Sigmoid colon (tissue), 7 donors: Measurements from ENCODE around the gene ZFAND3. TPM values are rescaled to one million over a fixed set of nuclear protein-coding genes. Genes with fewer than 3 reads are reported as not detected.
"Not testable (repeated sequence)": the region's sequence is repeated elsewhere in the genome, so short reads cannot be mapped to it uniquely, and the experiment has no call there.

Experiments used
- DNase-seq: peaks from one replicate; pipeline ENCODE4 v3.0.0-alpha.2; 2019
- H3K27ac ChIP-seq, 4 donors: fragments of 200-600 bp; sonication (generic); one replicate each; pipeline ENCODE4 v1.5.1; 2016 to 2019; ENCODE audit warnings: mild to moderate bottlenecking in 1 of 4
- H3K27me3 ChIP-seq, 3 donors: fragments of 200-600 bp; sonication (generic); one replicate each; pipeline ENCODE4 v1.5.1; 2019; ENCODE audit warnings: mild to moderate bottlenecking in 1 of 3
- H3K36me3 ChIP-seq, 4 donors: fragments of 200-600 bp; sonication (generic); one replicate each; pipeline ENCODE4 v1.5.1; 2016 to 2019
- H3K4me1 ChIP-seq, 4 donors: fragments of 200-600 bp; sonication (generic); one replicate each; pipeline ENCODE4 v1.5.1; 2017 to 2019
- H3K4me3 ChIP-seq, 4 donors: fragments of 200-600 bp; sonication (generic); one replicate each; pipeline ENCODE4 v1.5.1; 2017 to 2019; ENCODE audit warnings: mild to moderate bottlenecking in 2 of 4, moderate library complexity in 1 of 4
- H3K9me3 ChIP-seq, 4 donors: fragments of 200-600 bp in 3 of 4; sonication (generic) in 3 of 4; one replicate each; pipeline versions ENCODE4 v1.5.1 to v1.6.1; 2013 to 2019
- CTCF ChIP-seq, 4 experiments: fragments of 450-650 bp in 3 of 4; fragments of 200-600 bp in 1 of 4; IDR thresholded peaks; one replicate each; pipeline ENCODE4 v1.5.1; 2016 to 2019; ENCODE audit warnings: antibody characterized with exemption in 4 of 4, mild to moderate bottlenecking in 3 of 4, moderate library complexity in 2 of 4
- EP300 ChIP-seq, 4 donors: sonication (generic); formaldehyde crosslinking; IDR thresholded peaks; one replicate each; pipeline ENCODE4 v1.6.1; 2017; ENCODE audit warnings: antibody characterized with exemption in 4 of 4
- POLR2A ChIP-seq, 2 donors: fragments of 450-650 bp; IDR thresholded peaks; one replicate each; pipeline ENCODE4 v1.6.1; 2016; ENCODE audit warnings: antibody characterized with exemption in 2 of 2, mild to moderate bottlenecking in 2 of 2, moderate library complexity in 2 of 2
- POLR2AphosphoS5 ChIP-seq, 4 donors: sonication (generic); formaldehyde crosslinking; IDR thresholded peaks; one replicate each; pipeline ENCODE4 v1.6.1; 2017; ENCODE audit warnings: antibody characterized with exemption in 4 of 4
- WGBS, 2 donors: extraction: QIAGEN DNeasy Blood & Tissue Kit; methylation state at CpG; one replicate each; pipeline ENCODE4 v1.1.7; 2013; 5-methylcytosine and 5-hydroxymethylcytosine counted together
- intact Hi-C: fragments of 100-400 bp; cut with DNase I; formaldehyde crosslinking; loops from one replicate; pipeline ENCODE4 v1.15.1; 2023
- polyA plus RNA-seq, 3 donors: library from polyadenylated mRNA; stranded (reverse); fragments of 200-250 nt; gene quantifications; one replicate each; pipeline ENCODE4 v1.2.3, GENCODE V29; 2013
- total RNA-seq, 4 donors: library from RNA; depleted of rRNA; stranded (reverse); fragments of >200 nt; gene quantifications; one replicate each; pipeline ENCODE4 v1.1.0, GENCODE V29; 2016
- donor health status: healthy with polysubstance abuse.
- donor health status: Bipolar disorder and iron deficiency.
- donor health status: healthy.

Gene ZFAND3
- total and polyA plus RNA-seq, 7 donors = 32.4 to 54.8 (median 39.0) TPM

GRCh38 chr6:37878150-37878710, 58.7 kb downstream of the ZFAND3 start:
- no peak for DNase-seq
- 87 to 89% methylated on average over 7 of the region's 7 CpGs for WGBS, 2 donors
- TF ChIP-seq POLR2A (IDR thresholded peaks at IDR 0.05) (no peak), CTCF (IDR thresholded peaks at IDR 0.05) (no peak), POLR2AphosphoS5 (IDR thresholded peaks at IDR 0.05) (no peak), EP300 (IDR thresholded peaks at IDR 0.05) (no peak)
- Histone ChIP-seq H3K9me3 (no peaks in the 10 kb centered on the region), H3K27ac (peak overlapping the region in 2 of 4 donors; percentile 10 to 24), H3K4me3 (no peak overlapping the region), H3K27me3 (no peaks in the 10 kb centered on the region), H3K36me3 (no peaks in the 10 kb centered on the region), H3K4me1 (peaks cover 0 to 60% (median 47%) of the 10 kb centered on the region in 4 donors)
- intact Hi-C loops = no loop called here

- H3K36me3 ChIP-seq, H3K27me3 ChIP-seq, H3K9me3 ChIP-seq, DNase-seq, H3K4me3 ChIP-seq, H3K27ac ChIP-seq, intact Hi-C loops: not testable (repeated sequence)
- H3K4me1 ChIP-seq = peaks cover 0 to 62% (median 47%) of the 10 kb centered on the region in 4 donors
- WGBS, 2 donors = 82% methylated on average over 3 of the region's 5 CpGs
Observed at GRCh38 chr6:37880602-37881001, 61.1 kb downstream of the ZFAND3 start.

GRCh38 chr6:37882292-37882691, 62.8 kb downstream of the ZFAND3 start:
- TF ChIP-seq EP300 (IDR thresholded peaks at IDR 0.05) (no peak), POLR2A (IDR thresholded peaks at IDR 0.05) (no peak), POLR2AphosphoS5 (IDR thresholded peaks at IDR 0.05) (no peak), CTCF (IDR thresholded peaks at IDR 0.05) (no peak)
- peak overlapping the region in 2 of 4 donors; percentile 16 to 28 for H3K27ac ChIP-seq

GRCh38 chr6:37882724-37883413, 63.3 kb downstream of the ZFAND3 start:
- DNase-seq = no peak
- Histone ChIP-seq H3K4me1 (peaks cover 0 to 51% (median 35%) of the 10 kb centered on the region in 4 donors), H3K36me3 (no peaks in the 10 kb centered on the region), H3K9me3 (no peaks in the 10 kb centered on the region), H3K4me3 (no peak overlapping the region), H3K27ac (peak overlapping the region in 2 of 4 donors; percentile 16 to 28), H3K27me3 (no peaks in the 10 kb centered on the region)
- WGBS, 2 donors = 92 to 95% methylated on average over 2 of the region's 2 CpGs
- TF ChIP-seq POLR2AphosphoS5 (IDR thresholded peaks at IDR 0.05) = no peak
- no peak for TF ChIP-seq POLR2A (IDR thresholded peaks at IDR 0.05)
- TF ChIP-seq EP300 (IDR thresholded peaks at IDR 0.05) = no peak
- TF ChIP-seq CTCF (IDR thresholded peaks at IDR 0.05) = no peak
- intact Hi-C loops = no loop called here

More at GRCh38 chr6:37882292-37882691, 62.8 kb downstream of the ZFAND3 start:
- no peaks in the 10 kb centered on the region for H3K9me3 ChIP-seq
- no peaks in the 10 kb centered on the region for H3K27me3 ChIP-seq
- peaks cover 0 to 54% (median 41%) of the 10 kb centered on the region in 4 donors for H3K4me1 ChIP-seq
- WGBS, 2 donors = 94 to 95% methylated on average over 2 of the region's 2 CpGs
- intact Hi-C loops = no loop called here
- no peaks in the 10 kb centered on the region for H3K36me3 ChIP-seq
- DNase-seq = no peak
- no peak overlapping the region for H3K4me3 ChIP-seq

GRCh38 chr6:37884548-37884947, 65.0 kb downstream of the ZFAND3 start:
- no peak for DNase-seq
- no peaks in the 10 kb centered on the region for H3K36me3 ChIP-seq
- H3K4me3 ChIP-seq = no peak overlapping the region
- intact Hi-C loops = no loop called here
- H3K27me3 ChIP-seq = no peaks in the 10 kb centered on the region
- peaks cover 0 to 54% (median 30%) of the 10 kb centered on the region in 4 donors for H3K4me1 ChIP-seq
- no peak overlapping the region for H3K27ac ChIP-seq
- 97 to 100% methylated on average over 1 of the region's 1 CpG for WGBS, 2 donors
- no peak for TF ChIP-seq CTCF (IDR thresholded peaks at IDR 0.05)
- no peak for TF ChIP-seq EP300 (IDR thresholded peaks at IDR 0.05)
- TF ChIP-seq POLR2A (IDR thresholded peaks at IDR 0.05) = no peak
- no peak for TF ChIP-seq POLR2AphosphoS5 (IDR thresholded peaks at IDR 0.05)
- H3K9me3 ChIP-seq = no peaks in the 10 kb centered on the region
